ENCODE results near the gene ZBTB3.

DNA sequence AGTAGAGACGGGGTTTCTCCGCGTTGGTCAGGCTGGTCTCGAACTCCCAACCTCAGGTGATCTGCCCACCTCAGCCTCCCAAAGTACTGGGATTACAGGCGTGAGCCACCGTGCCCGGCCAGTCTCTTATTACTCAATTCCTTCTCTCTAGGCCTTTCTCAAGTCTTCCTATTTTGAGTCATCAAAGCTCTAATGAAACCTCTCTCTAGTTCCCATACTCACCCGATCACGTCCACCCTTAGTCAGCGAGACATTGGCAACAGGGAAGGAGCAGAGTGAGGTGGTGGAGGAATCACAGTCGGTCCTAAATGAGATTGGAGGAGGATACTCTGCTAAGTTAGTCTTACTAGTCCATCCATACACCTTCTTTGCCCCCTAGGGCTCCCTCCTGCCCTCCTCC, 51.7 kb downstream of the ZBTB3 start:
- no peak for TF ChIP-seq POLR2A (IDR thresholded peaks at IDR 0.05; ENCODE audit: low read depth, low read length)
- TF ChIP-seq CTCF (IDR thresholded peaks at IDR 0.05; ENCODE audit: extremely low read depth in 1 of 2, insufficient read depth in 1 of 2, low read depth in 1 of 2, low read length in 2 of 2), result no peak
- no peak for TF ChIP-seq EZH2 (IDR thresholded peaks at IDR 0.05; ENCODE audit: borderline replicate concordance, low read depth, low read length, severe bottlenecking)
